Articular chondrocyte of knee joint (primary cell): ENCODE measurements around the gene NUAK2. TPM values are rescaled to one million over a fixed set of nuclear protein-coding genes. Genes with fewer than 3 reads are reported as not detected.

ENCODE experiments used
- small RNA-seq: library from RNA; depleted of rRNA; stranded (forward); fragments of <200 nt; gene quantifications from one replicate; pipeline ENCODE3, GENCODE V24; 2012
- total RNA-seq: library from RNA; depleted of rRNA; stranded (reverse); fragments of >200 nt; gene quantifications from 2 replicates; pipeline ENCODE4 v1.2.3, GENCODE V29; 2012

The NUAK2 gene
- 1.9 and 2.0 TPM in 2 replicates for total RNA-seq

DNA sequence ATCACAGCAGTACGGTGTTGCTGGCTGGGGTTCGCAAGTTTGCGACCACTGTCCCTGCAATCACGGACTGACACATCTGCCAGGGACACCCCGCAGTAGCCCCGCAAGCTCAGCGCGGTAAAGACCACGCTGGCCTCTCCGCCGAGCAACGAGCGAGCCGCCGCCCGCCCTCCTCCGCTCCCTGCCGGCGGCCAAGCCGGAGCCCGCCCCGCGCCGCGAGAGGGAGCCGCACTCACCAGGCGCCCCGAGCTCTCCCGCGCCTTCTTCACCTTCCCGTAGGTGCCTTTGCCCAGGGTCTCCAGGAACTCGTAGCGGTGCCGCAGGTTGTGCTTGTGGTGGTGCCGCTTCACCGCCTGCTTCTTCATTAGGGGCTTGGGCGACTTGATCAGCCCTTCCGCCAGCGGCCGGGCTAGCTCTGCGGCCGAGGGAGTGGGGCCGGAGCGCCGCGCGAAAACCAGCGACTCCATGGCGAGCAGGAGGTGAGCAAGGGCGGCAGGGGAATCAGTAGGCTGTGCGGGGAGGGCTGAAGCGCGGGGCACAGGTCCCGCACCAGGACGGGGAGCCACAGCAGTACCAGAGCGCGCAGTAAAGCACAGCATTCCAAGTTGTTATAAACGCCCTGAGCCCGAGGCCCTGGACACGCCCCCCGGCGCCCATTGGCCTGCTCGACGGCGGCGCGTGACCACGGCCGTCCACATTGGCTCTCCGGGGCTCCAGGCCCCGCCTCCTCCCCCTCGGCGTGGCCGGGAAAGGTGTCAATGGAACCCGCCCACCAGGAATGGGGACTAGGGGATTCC is at the start of gene NUAK2:
Gene NUAK2, minus strand, starts transcription at position 584 of the 797 bp plus-strand sequence. Its CDS starts 117 bp downstream, at position 467.

DNA sequence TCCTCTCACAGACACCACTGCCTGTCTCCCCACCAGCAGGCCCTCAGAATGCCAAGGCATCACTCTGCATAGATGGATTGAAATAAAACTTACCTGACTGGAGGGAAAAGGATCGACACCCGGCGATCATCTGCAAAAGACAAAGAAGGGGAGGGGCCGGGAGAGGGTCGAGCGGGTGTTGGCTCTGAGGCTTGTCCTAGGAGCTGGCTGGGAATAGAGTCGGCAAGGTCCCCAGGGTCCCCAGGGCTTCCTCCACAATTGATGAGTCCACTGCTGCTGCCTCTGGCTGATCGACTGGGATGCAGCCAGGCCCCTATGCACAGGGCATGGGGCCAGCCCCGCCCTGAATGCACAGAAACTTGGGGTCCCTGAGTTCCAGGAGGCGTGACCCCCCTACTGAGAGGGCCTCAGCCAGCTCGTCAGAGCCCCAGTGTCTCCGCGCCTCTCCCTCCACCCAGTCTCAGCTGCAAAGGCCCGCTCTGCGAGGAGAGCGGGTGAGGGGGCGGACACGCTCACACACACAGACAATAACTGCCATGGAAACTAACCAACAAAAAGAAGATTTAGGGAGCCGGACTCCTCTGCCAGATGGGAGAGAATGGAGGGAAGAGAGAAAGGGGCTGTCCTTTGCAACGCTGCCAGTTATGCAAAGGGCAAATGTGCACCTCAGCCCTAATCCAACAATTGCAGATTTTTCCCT is 35.0 kb upstream of the NUAK2 start, which contains the start of gene KLHDC8A:
Gene KLHDC8A, minus strand, starts transcription at position 483 of the 700 bp plus-strand sequence. CDS start 13,318 bp downstream, outside the sequence.

Small RNA genes within 50 kb of the gene (small RNA-seq; reads per million reads assigned to genes)
- gene SNRPGP10 = not detected

Other genes with a start within 250 kb of the NUAK2 start
- gene TMEM81, start 237.3 kb downstream of the NUAK2 start, total RNA-seq = 1.3 TPM in 2 replicates
- 19.2 and 21.5 TPM in 2 replicates for gene RBBP5, start 199.8 kb downstream of the NUAK2 start, total RNA-seq
- 23.0 and 23.8 TPM in 2 replicates for gene DSTYK, start 110.0 kb downstream of the NUAK2 start, total RNA-seq
- 0.78 and 0.97 TPM in 2 replicates for gene TMCC2, start 93.8 kb downstream of the NUAK2 start, total RNA-seq
- not detected in 2 replicates for gene KLHDC8A, start 35.2 kb upstream of the NUAK2 start, total RNA-seq
- not detected in 2 replicates for gene LEMD1, start 100.3 kb upstream of the NUAK2 start, total RNA-seq
- gene BLACAT1, start 134.3 kb upstream of the NUAK2 start, total RNA-seq = under 0.01 and 0.13 TPM in 2 replicates
- gene CDK18, start 182.9 kb upstream of the NUAK2 start, total RNA-seq = 0.76 and 1.7 TPM in 2 replicates